HFF-Myc (cell line): ENCODE measurements around the gene NDUFA8.
"Not testable (repeated sequence)": the region's sequence is repeated elsewhere in the genome, so short reads cannot be mapped to it uniquely, and the experiment has no call there.

Experiments
- DNase-seq: peaks from one replicate; pipeline ENCODE4 v3.0.0-alpha.2; 2011; ENCODE audit warnings: low read depth; ENCODE audit errors: extremely low read depth
- H3K4me3 ChIP-seq: replicated peaks from 2 replicates; pipeline ENCODE4 v1.5.1; 2011; ENCODE audit warnings: low read depth, mild to moderate bottlenecking, control low read depth, low read length
- CTCF ChIP-seq: IDR thresholded peaks from 2 replicates; pipeline ENCODE4 v1.5.1; 2012; ENCODE audit warnings: mild to moderate bottlenecking, low read depth, low read length, control low read depth; ENCODE audit errors: missing control alignments

NDUFA8 gene

GRCh38 chr9:122120316-122121071 is 39.1 kb downstream of the NDUFA8 start:
- no peak for DNase-seq
- H3K4me3 ChIP-seq, result no peak overlapping the region
- no peak for TF ChIP-seq CTCF

GRCh38 chr9:122119721-122120120 is 39.9 kb downstream of the NDUFA8 start:
- no peak for DNase-seq
- H3K4me3 ChIP-seq, result no peak overlapping the region
- no peak for TF ChIP-seq CTCF

- no peak overlapping the region for H3K4me3 ChIP-seq
- no peak for DNase-seq
- TF ChIP-seq CTCF, result no peak
Observed at GRCh38 chr9:122119166-122119521, 40.4 kb downstream of the NDUFA8 start.

- H3K4me3 ChIP-seq, result no peak overlapping the region
- TF ChIP-seq CTCF, result no peak
- DNase-seq, result no peak
Observed at GRCh38 chr9:122118343-122119165, 41.0 kb downstream of the NDUFA8 start.

GRCh38 chr9:122117241-122117640 is 42.3 kb downstream of the NDUFA8 start:
- not testable (repeated sequence) for H3K4me3 ChIP-seq, DNase-seq

GRCh38 chr9:122116448-122117173 is 43.0 kb downstream of the NDUFA8 start:
- no peak for TF ChIP-seq CTCF
- H3K4me3 ChIP-seq, result no peak overlapping the region
- DNase-seq, result no peak

- no peak for DNase-seq
- TF ChIP-seq CTCF, result no peak
- no peak overlapping the region for H3K4me3 ChIP-seq
Observed at GRCh38 chr9:122116040-122116439, 43.5 kb downstream of the NDUFA8 start.
